GM21619 (cell line): ENCODE measurements around the gene IGLON5.

ENCODE experiments used
- ATAC-seq: cut with Tn5 transposase; IDR thresholded peaks from one replicate; pipeline ENCODE4 v1.9.1; 2021; ENCODE audit not compliant: unreplicated experiment

The IGLON5 gene

DNA sequence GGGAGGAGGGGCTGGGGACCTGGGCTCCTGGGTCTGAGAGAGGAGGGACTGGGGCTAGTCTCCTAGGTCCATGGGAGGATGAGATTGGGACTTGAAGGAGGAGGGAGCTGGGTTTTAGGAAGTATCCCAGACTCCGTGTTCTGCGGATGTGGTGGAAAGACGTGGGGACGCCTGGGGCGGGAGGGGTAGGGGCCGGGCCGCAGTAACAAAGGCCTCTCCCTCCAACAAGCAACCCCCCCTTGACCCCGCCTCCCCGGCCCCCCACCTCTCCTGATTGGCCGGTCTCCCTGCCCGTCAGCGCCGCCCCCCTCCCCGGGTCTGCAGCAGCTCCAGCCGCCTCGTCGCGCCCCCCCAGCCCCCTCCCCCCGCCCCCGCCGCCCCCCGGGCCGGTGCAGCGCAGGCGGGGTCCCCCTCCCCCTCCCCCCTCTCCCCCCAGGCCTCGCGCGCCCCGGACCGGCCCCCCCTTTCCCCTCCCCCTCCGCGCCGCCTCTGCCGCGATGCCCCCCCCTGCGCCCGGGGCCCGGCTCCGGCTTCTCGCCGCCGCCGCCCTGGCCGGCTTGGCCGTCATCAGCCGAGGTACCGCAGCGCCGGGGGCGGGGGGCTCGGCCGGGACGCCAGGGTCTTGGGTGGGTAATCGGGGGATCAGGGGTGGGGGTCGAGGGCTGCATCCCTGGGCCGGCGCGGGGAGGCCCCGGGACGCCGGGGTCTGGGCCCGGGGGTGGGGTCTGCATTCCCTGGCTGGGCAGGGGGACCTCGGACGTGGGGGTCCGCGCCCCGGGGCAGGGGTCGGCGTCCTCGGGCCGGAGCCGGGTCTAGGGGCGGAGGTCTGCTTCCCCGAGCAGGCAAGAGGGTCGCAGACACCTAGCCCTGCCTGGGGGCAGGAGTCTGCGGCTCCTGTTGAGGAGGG is at the start of gene IGLON5:
Gene IGLON5 (plus strand): TSS at position 294 of the 907 bp plus-strand sequence. CDS start 204 bp downstream, at position 498.
- no peak for ATAC-seq

DNA sequence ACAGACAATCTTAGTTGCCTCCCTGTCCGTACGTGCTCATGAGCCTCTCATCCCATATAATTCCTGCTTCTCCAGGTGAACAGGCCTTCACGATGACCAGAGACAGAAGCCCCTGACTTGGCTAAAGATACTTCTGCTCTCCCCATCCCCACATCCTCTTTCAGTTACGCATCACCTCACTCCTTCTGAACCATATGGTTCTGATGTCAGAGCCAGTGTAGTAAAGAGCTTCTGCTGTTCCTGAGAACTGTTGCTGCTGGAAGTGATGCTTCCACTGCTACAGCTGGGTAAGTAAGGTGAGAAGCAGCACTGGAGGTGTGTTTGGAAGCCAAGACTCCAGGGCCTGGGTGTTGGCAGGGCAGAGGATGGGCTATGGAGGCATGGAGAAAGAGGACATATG is 47.6 kb upstream of the IGLON5 start:
- ATAC-seq: no peak

DNA sequence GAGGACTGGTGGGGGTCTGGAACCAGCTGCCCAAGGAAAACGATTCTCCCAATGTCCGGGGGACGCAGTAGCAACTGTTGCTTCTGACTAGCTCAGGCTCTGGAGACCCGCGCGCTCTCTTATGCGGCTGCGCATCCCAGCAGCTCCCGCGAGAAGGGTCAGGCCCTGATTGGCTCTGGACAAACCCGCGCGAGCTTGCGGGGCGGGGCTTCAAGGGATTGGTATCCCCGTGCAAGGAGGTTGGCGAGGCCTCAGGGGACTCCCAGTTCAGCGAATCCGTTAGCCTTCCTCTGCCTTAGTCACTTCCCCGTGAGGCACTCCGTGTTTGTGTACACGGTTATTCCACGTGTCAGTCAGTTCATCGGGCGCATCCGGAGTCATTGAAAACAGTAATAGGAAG is 40.4 kb upstream of the IGLON5 start:
- no peak for ATAC-seq

DNA sequence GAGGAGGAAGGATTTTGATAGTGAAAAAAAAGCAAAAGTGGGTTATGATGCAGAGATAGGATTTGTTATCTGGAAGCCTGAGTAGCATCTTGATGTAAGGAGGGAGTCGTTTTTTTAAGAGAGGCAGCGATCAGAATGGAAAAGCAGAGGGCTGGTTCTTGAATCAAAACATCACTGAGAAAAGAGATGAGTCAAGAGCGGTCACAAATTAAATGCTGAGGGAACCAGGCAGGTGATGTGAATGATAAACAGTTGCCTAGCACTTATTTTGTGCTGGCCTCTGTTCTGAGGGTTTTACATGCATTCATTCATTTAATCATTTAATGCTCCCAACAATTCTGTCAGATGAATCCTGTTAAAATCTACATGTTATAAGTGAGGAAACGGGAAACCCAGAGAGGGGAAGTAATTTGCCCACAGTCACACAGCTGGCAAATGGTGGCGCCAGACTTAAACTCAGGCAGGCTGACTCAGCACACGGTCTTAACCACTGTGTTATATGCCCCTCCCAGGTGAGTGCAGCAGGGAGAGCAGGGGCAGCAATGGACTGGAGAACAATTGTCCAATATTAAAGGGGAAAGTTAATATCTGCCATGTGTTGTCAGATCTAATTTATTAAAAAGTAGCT is 39.1 kb upstream of the IGLON5 start:
- no peak for ATAC-seq

DNA sequence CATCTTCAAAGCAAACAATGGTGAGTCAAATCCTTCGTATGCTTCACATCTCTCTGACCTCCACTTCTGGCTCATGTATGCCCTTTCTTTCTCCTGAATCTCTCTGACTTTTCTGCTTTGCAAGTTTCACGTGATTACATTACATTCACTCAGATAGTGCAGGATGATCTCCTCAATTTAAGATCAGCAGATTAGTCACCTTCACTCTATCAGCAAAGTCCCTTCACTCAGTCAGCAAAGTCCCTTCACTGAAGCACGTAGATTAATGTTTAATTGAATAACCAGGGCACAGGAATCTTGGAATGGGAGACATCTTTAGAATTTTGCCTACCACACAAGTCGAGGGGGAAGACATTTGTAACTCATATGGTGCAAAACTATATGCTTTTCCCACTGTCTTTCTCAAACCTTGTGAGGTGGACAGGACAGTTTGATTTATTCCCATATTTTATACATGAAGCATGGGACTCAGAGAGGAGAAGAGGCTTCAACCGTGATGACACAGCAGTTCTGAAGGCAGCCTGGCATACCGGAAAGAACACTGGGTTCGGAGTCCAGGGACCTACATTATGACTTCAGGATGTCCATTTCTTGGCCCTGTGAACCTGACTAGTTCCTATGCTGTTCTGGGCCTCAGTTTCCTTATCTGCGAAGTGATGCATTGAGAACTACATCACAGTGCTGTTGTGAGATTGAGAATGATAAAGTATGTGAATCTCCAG is 37.2 kb upstream of the IGLON5 start:
- no peak for ATAC-seq

DNA sequence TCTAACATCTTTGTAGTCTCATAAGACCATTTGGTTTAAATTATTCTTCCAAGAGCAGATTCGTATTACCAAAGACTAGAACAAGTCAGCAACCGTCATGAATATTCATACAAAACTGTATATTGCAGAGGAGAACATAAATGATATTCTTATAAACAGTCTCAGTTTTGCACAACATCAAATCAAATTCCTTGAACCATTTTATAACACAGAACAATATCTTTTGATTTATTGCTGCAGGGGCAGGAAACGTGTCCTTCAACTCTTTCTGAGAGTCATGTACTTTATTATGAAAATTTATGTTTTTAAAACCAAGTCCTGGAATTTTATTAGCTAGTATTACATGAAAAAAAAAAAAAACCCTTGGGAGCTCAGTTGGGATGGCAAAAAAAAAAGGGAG is 34.3 kb upstream of the IGLON5 start:
- ATAC-seq: no peak

DNA sequence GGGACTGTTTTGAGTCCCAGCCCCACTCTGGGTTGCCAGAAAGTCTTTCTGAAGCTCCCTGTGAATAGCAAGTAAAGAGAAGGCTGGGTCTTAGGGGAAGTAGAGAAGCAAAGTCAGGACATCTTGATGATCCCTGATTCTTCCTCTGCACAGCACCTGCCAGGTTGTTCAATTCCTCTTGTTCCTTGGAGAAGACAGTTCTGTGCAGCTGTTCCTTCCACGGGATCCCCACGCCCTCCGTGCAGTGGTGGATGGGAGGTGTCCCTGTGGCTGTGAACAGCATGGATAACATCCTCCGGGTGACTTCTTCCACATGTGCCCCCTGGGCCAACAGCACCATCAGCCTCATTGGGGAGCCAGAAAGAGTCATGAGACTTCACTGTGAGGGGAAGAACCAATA is 29.1 kb upstream of the IGLON5 start:
- no peak for ATAC-seq

DNA sequence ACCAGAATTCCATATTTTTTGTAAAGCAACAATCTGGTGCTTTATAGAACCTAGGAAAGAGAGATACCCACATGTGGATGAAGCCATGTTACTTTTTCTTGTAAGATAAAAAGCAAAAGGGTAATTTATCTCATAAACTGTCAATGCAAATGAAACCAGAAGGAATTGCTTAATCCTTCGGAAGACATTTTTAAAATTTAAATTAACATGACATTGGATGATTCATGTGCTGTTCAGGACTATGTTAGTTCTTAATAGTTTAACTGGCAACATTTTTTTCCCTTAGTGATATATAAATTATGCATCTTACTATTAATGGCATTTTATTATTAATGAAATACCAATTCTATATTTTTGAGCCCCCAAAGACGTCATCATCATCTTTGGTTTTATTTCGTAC is 25.8 kb upstream of the IGLON5 start:
- no peak for ATAC-seq

DNA sequence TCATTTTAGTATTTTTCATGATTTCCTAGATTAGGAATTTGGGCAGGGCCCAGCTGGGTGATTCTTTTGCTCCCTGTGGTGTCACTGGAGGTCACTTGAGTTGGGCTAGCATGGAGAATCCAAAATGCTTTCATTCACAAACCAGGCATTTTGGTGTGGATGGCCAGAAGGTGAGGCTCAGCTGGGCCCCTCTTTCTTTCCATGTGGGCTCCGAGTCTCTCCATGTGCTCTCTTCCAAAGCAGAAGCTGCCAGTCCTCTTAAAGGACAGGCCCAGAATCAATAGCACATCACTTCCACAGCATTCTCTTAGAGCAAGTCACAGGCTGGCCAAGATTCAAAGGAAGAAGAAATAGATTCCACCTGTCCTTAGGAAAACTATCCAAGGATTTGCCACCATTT is 21.8 kb upstream of the IGLON5 start:
- ATAC-seq: no peak

DNA sequence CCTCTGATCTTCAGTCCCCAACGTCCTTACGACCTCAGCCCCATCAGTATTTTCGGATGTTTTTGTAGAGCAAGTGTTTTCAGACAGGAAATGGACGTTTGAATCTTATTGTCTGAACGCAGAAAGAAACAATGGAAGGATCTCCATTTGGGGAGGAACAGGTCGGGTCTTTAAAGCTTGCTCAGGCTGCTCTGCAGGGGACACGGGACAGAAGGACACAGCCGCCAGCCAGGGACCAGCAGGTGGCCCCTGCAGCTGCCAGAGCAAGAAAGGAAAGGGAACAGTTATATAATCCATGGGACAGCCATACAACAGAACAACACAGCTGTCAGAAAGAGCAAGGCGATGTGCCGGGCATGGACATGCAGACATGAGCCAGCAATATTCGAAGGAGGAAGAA is 18.5 kb upstream of the IGLON5 start:
- ATAC-seq: no peak

DNA sequence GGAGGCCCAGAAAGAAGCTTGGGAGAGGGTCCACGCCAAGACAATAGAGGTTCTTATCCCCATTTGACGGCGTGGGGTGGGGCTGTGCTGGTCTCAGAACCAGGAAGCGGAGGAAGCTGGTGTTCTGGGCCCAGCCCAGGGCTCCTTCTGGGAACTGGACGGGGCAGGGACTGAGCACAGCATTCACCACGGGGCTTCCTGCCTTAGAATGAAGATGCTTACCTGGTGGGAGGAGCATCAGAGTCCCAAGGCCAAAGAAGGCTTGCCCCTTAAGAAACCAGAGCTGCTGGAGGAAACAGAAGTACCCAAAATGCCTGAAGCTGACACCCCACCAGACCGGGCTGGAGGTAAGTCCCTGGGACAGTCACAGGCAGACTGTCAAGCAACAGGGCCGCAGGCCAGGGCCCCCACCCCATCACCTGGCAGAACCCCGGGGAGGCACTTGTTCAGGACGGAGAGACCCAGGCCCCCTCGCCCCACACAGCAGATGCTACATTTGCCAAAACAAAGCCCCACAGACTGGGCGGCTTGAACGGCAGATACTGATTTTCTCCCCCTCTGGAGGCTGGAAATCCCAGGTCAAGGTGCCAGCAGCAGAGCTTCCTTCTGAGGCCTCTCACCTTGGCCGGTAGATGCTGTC is 17.8 kb upstream of the IGLON5 start:
- ATAC-seq: no peak

DNA sequence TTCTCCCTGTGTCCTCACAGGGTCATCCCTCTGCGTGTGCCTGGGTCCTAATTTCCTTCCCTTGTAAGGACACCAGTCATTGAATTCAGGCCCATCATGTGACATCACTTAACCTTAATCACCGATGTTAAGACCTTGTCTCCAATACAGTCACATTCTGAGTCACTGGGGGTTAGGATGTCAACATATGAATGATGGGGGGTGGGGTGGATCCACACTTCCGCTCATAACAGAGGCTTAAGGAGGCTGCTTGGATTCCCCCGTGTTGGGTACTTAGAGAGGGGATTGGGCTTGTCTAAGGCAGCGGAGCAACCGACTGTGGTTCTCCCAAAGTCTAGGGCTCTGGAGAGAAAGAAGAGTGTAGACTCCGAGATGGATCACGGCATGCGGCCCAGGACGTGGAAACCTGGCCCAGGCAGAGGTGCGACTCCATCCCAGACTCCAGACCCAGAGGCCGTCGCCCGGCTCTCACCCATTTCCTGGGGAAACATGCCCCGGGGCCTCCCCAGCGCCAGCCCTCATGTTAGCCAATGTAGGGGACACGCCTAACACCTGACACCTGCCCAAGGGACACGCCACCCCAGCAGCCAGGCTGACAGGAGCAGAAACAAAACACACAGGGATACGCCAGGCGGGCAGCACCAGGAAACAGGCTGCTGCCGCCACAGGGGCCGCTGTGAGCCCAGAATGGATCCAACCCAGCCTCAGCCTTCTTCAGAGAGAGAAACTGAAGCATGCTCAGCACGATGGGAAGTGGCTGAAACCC is 17.1 kb upstream of the IGLON5 start:
- ATAC-seq: no peak

DNA sequence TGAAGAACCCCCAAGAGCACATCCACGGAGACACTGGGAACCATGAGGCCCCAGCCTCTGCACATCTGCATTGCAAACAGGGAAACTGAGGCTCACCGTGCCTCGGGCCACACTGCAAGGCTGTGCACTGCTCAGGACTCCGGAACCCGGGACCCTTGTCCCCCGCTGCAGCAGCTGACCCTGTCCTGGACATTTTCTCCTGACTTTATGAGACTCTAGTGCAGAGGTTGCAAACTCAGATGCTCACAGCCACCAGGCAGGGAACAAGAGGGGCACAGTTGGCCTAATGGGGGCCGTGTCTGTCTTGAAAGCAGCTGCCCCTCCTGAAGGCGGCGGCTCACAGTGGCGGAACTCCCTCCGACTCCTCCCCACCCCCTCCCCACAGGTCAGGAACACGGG is 16.5 kb upstream of the IGLON5 start:
- ATAC-seq: no peak

DNA sequence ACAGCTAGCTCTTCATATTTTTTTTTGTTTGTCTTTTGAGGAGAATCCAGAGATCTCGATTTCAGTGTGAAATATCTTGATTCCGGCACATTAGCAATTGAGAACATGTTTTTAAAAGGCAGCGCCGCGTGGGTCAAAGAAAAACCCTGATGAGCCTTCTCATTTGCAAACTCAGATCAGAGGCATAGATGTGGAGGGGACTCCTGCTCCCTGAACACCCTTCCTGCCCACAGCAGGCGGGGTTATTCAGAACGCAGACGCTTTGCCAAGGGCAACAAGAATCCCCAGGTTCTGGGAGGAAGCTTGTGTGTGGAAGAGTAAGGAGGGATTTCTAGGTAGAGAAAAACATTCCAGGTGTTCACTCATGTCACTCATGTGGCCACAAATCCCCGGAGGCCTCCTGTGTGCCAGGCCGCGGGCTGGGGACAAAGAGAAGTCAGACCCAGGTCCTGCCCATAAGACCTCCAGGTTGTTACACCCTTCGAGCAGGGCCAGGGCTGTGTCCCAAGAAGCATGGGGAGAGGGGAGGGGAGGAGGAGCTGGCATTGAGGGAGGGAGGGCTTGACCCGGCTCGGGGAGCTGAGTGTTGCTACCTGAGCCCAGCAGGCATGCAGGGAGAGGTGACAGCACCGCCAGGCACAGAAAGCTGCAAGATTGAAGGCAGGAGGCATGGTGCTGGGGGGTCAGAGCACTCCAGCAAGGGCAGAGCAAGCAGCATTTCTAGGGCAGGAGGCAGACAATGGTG is 15.9 kb upstream of the IGLON5 start:
- no peak for ATAC-seq

DNA sequence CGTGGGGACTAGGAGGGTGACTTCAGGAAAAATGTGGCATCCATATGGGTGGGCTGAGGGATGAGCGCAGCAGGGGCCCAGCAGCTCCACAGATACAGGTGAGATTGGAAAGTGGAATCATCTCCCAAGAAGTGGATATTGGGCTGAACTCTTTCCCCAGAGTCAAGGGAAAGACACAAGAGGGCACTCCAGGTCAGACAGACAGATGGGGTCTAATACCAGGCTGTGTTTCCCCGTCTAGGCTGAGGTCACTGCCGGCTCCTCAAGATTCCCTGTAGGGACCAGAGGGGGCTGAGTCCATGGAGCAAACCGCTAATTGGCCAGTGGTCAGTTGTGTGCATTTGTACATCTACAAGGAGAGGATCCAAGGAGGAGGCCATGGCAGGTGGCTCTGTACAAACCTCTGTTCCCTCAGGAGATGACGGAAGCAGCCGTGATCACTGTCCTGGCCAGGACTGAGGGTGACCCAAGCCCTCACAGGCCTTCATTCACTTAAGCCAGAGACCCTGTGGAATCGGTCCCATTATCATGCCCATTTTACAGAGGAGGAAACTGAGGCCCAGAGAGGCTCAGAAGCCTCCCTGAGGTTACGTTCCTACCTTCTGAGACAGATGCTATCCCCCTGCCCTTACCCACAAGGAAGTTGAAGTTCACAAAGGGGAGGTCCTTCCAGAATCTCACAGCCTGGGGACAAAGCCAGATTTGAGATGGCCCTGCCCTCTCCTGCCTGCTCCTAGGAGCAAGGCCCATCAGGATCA is 14.9 kb upstream of the IGLON5 start:
- ATAC-seq: no peak

DNA sequence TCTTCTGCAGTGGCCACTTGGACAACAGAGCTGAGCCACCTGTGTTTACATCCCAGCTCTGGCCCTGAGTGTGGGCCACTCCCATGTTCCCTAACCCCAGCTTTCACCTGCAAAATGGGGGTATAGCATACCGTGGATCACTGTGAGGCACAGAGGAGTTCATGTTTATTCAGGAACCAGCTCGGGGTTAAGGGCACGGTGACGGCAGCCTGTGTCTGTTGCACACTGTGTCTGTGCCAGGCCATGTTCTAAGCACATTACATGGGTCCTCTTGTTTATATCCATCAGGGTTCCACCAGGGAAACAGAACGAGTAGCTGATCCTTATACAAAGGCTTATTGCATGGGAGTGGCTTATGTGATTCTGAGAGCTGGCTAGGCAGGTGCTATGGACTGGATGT is 14.0 kb upstream of the IGLON5 start:
- no peak for ATAC-seq

DNA sequence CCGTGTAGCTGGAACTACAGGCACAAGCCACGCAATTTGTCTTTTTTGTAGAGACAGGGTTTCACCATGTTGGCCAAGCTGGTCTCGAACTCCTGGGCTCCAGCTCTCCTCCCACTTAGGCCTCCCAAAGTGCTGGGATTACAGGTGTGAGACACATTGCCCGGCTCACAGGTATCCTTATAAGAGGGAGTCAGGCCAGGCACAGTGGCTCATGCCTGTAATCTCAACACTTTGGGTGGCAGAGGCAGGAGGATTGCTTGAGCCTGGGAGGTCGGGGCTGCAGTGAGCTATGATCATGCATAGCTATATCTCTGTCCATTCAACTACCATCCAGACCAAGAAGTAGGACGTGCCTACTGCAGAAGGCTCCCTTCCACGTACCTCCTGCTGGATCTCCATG is 10.2 kb upstream of the IGLON5 start:
- ATAC-seq: no peak

DNA sequence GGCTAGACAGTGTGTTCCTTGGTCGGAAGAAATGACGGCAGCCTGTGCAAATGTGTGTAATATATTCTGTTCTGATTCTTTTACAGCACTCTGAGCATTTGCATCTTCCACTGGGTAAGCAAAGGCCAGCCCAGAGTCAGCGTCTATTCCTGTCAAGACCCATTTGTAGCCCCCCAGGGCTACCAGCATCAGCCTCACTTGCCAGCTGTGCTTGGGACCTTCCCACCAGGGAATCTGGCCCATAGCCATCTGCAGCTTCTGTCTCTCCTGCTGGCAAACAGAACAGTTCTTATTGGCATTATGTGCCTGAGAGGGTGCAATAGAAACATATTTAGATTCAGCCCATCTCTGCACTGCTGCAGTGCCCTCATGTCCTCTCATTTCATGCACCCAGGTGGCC is 6.0 kb upstream of the IGLON5 start:
- no peak for ATAC-seq

DNA sequence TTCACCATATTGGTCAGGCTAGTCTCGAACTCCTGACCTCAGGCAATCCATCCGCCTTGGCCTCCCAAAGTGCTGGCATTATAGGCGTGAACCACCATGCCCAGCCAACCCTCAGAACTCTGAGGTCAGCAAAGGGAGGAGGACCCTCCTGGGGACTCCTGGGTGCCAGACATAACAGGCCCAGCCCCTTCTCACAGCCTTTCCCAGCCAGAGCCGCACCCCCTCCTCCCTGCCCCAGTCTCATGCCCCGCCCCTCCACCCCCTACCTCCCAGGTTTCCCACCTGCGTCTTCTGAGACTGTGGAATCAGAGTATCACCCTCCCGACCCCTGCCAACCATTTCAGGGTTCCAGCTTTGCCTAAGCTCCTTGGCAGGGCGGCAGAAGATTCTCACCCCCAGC is 5.2 kb downstream of the IGLON5 start:
- no peak for ATAC-seq
